ENCODE measurements around the gene PRPS1L1.

PRPS1L1 gene

DNA sequence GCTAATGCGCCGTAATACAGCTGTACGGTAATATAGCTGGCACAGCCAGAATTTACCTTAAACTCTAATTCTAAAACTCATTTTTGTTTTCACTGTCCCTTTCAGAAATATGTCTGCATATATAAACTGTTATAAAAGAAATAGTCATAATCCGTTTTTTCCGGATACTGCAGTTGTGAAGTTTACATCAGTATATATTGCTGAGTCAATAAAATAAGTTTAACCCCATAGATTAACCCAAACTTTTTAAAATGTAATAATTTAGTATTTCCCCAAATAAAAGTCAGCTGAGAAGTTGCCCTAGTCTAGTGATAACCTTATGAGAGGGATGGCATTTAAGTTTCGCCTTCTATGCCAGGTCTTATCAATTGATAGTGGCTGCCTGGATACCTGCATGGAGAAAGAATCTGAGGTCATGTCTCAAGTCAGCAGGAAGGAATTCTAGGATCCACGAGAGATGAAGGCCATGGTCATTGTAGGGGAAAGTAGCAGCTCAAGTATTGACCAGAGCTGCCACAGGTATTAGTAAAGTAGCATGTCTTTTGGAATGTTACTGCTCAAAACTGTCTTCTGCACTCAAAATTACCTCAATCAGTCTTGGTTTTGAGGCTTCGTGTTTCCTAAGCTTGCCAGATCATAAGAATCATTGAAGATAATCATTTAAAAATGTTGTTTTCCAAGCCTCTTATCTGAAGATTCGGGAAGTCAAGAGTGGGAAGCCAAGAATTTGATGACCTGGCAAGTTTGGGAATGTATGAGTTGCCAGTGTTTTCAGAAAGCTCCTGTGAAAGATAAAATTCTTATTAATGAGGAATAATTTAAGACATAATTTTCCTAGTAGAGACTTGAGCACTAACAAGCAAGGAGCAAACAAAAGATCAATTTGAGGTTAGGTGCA, 10.8 kb downstream of the PRPS1L1 start:
- DNase-seq (ENCODE audit: low read depth in 2 of 2, low spot score in 1 of 2), result no peak

DNA sequence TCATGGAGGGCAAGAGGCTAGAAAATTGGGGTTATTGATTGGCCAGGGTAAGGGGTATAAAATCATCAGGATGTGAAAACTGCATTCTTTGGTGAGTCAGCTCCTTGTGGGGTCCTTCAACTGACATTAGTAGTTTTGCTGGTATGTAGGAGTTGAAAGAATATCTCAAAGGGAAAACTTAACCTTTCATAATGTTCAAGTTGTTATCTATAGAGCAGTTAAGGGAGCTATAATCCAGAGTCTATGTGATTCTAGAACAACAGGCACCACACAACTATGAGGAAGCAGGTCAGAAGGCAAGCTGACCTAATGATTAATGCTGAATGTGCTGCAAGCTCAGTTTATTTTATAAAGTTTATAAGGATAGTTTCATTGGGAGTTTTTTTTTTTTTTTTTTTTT, 13.7 kb downstream of the PRPS1L1 start:
- DNase-seq (ENCODE audit: low read depth in 2 of 2, low spot score in 1 of 2), result no peak

DNA sequence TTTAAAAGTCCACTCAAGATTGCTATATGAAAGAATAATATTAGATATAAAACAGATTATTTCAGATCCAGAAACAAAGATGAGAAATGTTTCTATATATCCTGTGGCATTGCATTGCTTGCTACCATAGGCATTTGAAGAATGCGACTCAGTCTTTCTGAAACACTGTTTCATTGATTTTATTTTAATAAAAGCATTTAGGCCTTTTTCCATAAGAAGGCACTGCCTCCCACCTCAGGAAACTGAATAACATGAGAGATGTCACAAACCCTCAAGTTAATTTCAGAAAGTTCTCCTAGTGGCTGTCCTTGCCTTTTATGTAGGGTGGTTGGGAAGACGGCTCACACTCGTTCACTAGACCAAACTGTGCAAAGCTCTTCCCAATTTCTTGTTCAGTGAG, 23.3 kb downstream of the PRPS1L1 start:
- DNase-seq (ENCODE audit: low read depth in 2 of 2, low spot score in 1 of 2), result no peak

DNA sequence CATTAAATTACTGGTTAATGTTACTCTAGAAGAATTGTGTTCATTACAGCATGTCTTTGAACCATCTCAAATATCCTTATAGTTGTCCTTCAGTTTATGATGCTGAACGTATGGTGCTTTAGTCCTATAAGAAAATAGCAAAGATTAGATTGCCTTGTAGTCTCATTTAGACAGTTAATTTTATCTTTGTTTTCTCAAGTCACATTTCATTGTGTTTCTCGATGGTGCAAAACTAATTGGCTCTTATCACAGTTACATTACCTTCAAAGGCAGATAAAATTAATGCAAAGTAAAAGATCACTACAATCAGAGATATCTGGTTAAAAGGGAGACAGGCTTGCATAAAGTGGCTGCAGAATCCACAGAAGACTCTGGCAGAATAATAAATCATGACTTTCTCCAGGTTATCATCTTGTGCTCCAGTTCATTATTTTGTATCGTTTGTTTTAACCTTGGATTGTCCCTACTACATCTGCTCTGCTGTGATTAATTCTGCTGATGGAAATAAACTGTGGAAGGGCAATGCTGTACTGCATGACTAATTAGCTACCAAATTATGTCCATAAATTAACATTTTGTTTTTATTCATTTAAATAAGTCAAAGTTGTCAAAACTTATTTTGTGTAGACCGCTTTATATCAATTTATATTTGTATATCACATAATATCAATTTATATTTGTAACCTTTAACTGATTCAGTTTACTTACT, 24.2 kb downstream of the PRPS1L1 start:
- no peak for DNase-seq (ENCODE audit: low read depth in 2 of 2, low spot score in 1 of 2)

DNA sequence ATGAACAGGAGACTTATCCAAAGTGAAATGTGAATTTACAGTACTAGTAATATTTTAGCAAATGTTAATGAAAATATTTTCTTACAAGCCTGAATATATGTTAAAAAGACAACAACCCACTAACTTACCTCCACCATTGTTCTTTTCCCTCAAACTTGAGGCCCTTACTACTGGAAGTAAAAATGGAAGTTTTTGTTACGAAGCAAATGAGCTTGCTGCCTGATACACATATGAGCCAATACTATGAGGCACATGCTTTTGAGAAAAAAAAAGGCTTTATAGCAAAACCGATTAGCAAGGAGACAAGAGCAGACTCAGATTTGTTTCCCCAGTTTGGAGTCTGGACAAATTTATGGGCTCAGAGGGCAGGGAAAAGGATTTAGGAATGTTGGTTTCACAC, 29.0 kb downstream of the PRPS1L1 start:
- no peak for DNase-seq (ENCODE audit: low read depth in 2 of 2, low spot score in 1 of 2)

DNA sequence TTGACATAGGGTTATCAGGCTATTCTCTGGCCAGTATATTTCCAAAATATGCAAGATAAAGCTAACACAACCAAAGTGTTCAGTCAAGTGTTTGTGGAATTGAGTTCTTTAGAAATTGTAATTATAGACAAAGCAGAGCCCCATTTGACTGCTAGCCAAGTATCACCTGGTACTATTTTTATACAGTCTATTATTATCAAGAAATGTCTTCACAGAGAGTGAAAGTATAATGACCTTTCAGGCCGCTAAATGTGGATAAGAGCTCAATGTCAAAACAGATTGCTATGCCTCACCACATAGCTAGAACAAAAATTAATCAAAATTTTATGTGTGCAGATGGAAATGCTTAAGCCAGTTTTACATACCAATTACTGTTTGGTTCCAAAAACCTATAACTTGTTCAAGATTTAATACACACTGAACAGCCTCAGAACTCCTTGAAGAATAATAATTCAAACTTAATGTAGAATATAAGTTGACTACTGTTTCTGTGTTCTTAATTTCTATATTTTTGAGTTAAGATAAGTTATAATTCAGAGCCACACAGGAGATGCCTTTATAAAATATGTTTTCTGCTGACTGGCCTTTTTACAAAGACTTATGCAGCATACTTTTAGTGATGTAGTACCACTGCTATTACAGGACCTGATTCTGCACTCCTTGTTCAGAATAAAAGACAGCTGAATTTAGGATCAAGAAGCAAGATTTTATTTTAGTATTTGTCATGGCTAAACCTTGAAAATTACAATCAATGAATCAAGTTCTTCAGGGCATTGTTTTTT, 31.0 kb downstream of the PRPS1L1 start:
- no peak for DNase-seq (ENCODE audit: low read depth in 2 of 2, low spot score in 1 of 2)

DNA sequence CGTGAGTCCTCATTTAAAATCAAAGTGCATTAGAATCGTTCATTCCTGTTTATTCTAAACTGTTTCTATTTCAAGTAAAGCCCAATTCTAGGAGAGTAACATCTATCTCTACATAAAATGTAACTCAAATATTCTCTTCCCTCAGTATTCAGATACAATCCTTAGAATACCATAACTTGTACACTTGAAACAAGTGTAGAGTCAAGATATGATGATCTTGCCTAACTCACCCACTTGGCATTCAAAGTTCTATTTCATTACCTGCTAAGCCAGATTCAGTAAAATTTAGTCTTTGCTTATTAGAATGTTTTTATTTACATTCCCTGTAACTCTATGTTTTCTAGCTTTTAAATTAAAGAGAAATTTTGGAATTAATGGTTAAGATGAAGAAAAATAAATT, 31.6 kb downstream of the PRPS1L1 start:
- DNase-seq (ENCODE audit: low read depth in 2 of 2, low spot score in 1 of 2), result no peak

DNA sequence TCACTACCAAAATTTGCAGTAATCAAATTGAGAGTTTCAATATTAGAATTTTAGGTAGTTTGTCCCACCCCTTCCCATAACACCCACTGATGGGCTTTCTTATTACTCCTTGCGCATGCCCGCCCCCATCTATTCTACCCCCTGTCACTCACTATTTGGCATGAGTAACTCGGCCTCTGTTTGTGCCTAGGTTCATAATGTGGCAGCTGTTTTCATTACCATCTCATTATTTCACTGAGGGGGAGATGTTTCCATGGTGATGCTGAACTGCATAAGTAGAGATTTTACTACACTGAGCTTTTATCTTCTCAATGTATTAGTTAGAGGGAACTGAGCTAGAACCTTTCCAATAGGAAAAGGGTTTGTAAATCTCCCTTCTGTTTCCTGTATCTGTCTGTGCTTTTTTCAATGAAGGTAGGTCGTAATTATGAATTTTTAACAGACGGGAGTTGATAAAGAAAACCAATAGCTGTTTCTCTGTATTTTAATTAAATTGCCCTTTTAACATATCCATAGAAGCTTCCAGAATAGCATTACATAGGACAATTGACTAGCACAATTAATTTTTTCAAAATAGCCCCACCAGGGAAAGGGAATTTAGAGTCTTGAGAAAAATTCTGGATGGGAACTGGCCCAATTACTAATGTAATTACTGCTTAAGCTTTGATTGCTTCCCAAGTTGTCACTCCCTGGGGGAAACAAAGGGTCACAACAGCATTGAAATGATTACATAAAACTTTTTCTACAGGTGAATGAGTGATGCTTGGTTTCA, 33.4 kb downstream of the PRPS1L1 start:
- DNase-seq (ENCODE audit: low read depth in 2 of 2, low spot score in 1 of 2), result no peak

DNA sequence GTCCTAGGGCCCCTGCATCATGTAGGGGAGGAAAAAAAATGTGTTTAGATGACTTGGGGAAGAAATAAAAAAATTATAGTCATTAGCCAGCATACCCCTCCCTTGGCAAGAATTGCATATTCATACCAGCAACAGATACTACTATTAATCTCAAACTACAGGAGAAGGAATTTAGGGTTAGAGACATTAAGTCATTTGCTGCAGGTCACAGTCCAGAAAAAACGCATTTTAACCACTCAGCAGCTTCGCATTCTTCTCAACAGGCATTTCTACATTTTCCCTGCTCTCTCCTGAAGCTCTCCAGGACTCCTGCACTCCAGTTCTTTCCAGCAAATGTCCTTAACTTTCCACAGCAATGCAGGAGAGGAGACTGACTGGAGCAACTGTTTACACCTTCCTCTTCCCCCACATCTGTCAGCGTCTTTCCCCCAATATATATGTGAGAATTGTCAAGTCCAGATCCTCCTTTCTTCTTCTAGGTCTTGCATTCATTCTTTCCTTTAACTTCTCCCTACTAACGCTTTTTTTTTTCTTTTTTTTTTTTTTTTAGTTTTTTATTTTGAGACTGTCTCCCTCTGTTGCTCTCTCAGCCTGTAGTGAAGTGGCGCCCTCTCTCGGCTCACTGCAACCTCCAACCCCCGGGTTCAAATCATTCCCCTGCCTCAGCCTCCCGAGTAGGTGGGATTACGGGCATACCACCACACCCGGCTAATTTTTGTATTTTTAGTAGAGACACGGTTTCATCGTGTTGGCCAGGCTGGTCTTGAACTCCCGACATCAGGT, 35.6 kb downstream of the PRPS1L1 start:
- DNase-seq (ENCODE audit: low read depth in 2 of 2, low spot score in 1 of 2), result no peak

DNA sequence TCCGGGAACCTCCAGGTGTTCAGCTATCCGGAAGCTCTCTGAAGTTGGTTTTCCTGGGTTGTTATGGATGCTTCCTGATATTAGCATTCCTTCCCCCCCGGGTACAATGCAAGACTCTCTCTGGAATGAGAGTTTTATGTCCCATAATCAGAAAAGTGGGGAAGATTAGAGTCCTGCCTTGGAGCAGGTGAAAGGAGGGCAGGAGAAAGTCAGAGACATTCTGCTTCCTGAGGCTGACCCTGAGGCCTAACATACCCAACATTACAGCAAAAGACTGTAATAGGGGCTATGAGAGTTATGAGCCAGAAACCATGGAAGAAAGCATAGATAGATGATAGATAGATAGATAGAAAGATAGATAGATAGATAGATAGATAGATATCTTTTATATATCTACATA, 36.9 kb downstream of the PRPS1L1 start:
- DNase-seq (ENCODE audit: low read depth in 2 of 2, low spot score in 1 of 2), result no peak

DNA sequence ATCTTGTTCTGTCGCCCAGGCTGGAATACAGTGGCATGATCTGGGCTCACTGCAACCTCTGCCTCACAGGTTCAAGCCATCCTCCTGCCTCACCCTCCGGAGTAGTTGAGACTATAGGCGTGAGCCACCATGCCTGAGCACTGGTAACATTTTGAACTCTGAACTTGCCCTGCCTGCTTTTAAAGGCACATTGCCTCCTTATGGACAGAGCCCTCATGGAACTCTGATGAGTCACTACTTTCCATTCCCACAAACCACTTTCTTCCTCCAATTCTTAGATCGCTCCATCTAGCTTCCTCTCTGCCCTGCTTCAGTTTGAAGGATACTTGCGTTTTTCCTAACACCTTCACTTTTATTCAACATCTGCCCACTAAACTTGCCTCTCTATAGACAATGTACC, 38.1 kb downstream of the PRPS1L1 start:
- no peak for DNase-seq (ENCODE audit: low read depth in 2 of 2, low spot score in 1 of 2)

DNA sequence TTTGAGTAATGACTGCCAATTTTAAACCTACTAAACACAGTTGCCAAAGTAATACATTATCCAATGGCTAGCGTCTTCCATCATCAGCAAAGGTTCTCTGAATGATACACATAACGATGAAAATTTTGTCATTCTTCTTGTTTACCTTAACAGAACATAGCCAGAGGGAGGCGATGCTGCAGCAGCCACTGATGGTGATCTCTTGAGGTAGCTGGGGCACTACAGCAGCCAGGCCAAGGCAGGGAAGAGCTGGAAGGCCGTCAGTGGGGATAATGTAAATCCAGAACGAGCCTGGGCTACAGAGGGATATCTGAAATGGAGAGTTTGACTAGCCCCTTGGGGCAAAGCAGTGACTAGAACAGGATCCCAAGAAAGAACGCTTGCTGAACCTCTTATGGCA, 38.8 kb downstream of the PRPS1L1 start:
- no peak for DNase-seq (ENCODE audit: low read depth in 2 of 2, low spot score in 1 of 2)

DNA sequence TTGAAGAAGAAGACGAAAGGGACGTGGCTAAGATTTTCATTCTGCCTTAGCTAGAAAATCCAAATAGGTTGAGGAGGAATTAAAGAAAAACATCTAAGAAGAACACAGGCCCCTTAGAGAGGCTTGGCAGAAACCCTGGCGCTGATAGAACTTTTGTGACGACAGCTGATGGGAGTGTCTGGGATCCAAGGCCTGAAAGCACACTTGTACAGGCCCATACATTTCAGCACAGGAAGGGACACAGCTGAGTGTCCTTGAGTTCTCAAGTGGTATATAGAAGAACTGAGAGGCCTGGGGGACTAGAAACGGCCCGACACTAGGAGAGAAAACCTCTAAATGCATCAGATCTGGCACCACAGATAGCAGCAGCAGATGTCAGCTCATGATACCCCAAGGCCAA, 39.5 kb downstream of the PRPS1L1 start:
- no peak for DNase-seq (ENCODE audit: low read depth in 2 of 2, low spot score in 1 of 2)

DNA sequence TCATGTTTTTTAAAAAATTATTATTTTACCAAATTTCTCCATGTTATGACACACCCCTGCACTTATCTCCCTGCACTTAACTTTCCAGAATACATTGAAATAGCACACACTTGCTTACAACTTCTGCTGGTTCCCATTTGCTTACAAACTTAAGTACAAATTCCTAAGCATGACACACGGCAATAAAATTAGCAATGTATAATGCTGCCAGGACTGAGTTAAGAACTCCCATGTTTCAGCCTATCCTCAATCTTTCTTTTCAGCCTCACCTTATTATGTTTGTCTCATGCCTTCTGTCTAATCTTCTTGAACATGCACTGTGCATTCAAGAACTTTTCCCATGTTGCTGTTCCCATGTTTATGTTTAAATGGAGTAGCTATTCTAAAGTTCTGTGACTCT, 40.8 kb downstream of the PRPS1L1 start:
- no peak for DNase-seq (ENCODE audit: low read depth in 2 of 2, low spot score in 1 of 2)

DNA sequence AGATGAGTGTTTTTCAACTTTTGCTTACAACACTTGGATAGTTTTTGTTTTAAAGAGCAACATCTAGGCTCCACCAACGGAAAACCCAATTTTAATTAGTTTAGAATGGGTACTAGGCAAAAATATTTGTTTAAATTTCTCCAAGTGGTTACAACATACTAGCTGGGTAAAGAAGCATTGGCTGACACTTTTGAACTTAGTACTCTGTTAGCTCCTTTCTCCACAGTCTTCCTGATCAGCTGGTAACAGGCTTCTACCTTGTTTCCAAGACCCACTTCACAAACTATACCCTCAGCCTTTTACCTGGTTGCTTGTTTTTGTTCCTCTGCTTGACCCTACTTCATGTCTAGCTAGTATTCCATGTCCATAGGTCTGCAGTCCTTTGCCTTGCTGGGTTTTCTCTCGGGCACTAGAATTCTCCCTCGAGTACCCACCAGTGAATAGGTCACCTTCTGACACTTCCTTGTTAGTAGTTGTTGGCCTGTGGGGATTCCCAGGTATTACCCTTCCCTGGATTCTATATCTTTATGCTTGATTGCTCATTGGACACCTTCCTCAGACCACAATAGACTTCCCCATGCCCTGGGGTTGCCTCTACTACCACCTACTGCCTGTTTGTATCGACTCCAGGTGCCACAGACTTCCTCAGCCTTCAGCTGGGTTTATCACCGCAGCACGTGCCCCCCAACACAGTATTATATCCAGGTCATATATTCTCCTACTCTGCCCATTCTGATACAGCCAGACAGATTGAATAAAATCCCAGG, 42.0 kb downstream of the PRPS1L1 start:
- DNase-seq (ENCODE audit: low read depth in 2 of 2, low spot score in 1 of 2), result no peak

DNA sequence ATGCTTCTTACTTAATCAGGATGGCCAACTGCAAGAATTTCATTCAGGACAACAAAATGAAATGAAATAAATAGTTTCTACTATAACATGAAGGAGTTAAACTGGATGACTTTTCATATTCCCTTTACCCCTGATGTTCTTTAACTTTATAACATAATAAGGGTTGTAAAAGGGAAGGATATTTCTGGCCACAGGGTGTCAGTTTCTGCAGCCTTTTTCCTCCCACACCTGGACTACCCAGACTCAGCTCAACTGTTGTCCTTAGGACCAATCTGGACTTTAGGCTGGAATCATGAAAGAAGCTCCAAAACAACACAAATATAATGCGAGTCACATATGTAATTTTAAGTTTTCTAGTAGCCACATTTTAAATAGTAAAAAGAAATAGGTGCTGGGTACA, 43.4 kb downstream of the PRPS1L1 start:
- DNase-seq (ENCODE audit: low read depth in 2 of 2, low spot score in 1 of 2), result no peak

DNA sequence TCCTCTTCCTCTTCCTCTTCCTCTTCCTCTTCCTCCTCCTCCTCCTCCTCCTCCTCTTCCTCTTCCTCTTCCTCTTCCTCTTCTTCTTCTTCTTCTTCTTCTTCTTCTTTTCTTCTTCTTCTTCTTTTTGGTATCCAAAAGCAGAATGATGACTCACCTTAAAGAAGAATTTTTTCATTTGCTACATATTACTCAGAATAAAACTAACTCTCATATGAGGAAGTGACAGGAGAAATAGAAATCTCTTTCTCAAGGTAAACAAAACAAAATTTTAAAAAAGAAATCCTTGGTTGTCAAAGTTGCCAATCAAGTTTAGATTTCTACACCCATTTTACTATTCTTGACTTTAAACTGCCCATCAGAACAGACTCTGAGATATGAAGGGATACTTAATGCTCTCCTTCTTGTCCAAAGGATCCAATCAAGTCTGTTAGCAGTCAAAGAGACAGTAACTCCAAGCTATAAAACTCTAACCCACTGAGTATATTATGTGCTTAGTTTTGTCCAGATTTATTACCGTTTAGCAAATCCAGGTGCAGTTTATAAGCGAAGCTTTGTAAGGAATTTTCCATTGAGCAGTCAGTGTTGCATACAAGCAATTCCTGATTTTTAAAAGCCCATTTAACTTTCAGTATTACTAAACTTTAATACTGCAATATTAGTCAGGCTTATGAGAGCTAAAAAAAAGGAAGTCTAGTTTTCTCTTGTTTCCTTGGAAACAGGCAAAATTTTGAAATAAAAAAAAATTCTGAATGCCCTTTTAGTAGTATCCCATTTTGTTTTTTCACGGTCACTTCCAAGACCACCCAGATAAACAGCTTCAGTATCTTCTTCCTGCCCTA, 44.2 kb downstream of the PRPS1L1 start:
- DNase-seq (ENCODE audit: low read depth in 2 of 2, low spot score in 1 of 2), result no peak

DNA sequence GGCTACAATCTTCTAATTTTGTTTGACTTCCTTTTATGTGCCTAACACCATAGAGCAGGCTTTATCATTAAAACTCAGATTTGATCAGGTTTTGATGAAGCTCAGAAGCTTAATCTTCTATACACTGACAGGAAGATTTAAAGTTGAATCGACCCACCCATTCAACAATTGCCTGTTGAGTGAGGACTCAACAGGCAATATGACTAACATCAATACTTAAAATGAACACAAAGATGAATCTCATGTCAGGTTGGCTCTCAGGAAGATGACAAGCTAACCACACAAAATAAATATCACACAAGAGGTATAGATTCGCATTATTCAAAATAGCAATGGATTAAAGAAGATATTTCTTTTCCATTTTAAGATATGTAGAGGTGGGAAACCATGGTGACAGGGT, 50.7 kb downstream of the PRPS1L1 start:
- DNase-seq (ENCODE audit: low read depth in 2 of 2, low spot score in 1 of 2), result no peak

All from stimulated activated CD8-positive, alpha-beta memory T cell treated with anti-CD3 and anti-CD28 coated beads, Interleukin-4, amount 100 ng/mL, for 1 hour (primary cell).